ENCODE results near the gene ARL6.

GRCh38 chr3:97820780-97821179, 56.2 kb downstream of the ARL6 start:
- no peak for TF ChIP-seq CTCF (IDR thresholded peaks at IDR 0.05)
- no peak for TF ChIP-seq POLR2A (IDR thresholded peaks at IDR 0.05)
- no peak for TF ChIP-seq POLR2AphosphoS5 (IDR thresholded peaks at IDR 0.05)
